ENCODE measurements around the gene RAB11FIP4. TPM values are rescaled to one million over a fixed set of nuclear protein-coding genes. Genes with fewer than 3 reads are reported as not detected.
A peak's percentile ranks its signal among the peaks of the same experiment; 100 is the strongest.

The RAB11FIP4 gene
- total and polyA plus RNA-seq, 8 donors = 6.5 to 42.7 (median 24.5) TPM

GRCh38 chr17:31405890-31406371 is 14.5 kb downstream of the RAB11FIP4 start:
- intact Hi-C loops (cut with DNase I) = no loop called here
- ATAC-seq (no peak), FAIRE-seq (no peak), DNase-seq (no peak)
- TF ChIP-seq CTCF (IDR thresholded peaks at IDR 0.05) = no peak
- WGBS, 2 donors = 64 to 72% methylated on average over 5 of the region's 5 CpGs
- H3K36me3 ChIP-seq = no peaks in the 10 kb centered on the region
- no peak overlapping the region for H3K27ac ChIP-seq
- H3K9me3 ChIP-seq = no peaks in the 10 kb centered on the region
- no peak overlapping the region for H3K4me3 ChIP-seq
- H3K4me1 ChIP-seq = no peaks in the 10 kb centered on the region
- H3K27me3 ChIP-seq = no peaks in the 10 kb centered on the region

GRCh38 chr17:31408586-31408985 is 17.1 kb downstream of the RAB11FIP4 start:
- DNase-seq = no peak

GRCh38 chr17:31411707-31412285 is 20.3 kb downstream of the RAB11FIP4 start:
- intact Hi-C loops (cut with DNase I) = no loop called here
- Histone ChIP-seq H3K27me3 (no peaks in the 10 kb centered on the region), H3K4me3 (no peak overlapping the region), H3K9me3 (no peaks in the 10 kb centered on the region), H3K4me1 (no peaks in the 10 kb centered on the region), H3K27ac (no peak overlapping the region), H3K36me3 (no peaks in the 10 kb centered on the region)
- no peak for FAIRE-seq
- WGBS, 2 donors = 79 to 87% methylated on average over 13 of the region's 13 CpGs
- ATAC-seq = no peak
- no peak for TF ChIP-seq CTCF (IDR thresholded peaks at IDR 0.05)
- peak in 1 of 6 donors; percentile 6 for DNase-seq

More at GRCh38 chr17:31408586-31408985, 17.1 kb downstream of the RAB11FIP4 start:
- intact Hi-C loops (cut with DNase I) = no loop called here
- Histone ChIP-seq H3K4me1 (no peaks in the 10 kb centered on the region), H3K36me3 (no peaks in the 10 kb centered on the region), H3K9me3 (no peaks in the 10 kb centered on the region), H3K27me3 (no peaks in the 10 kb centered on the region), H3K4me3 (no peak overlapping the region), H3K27ac (no peak overlapping the region)
- ATAC-seq (no peak), FAIRE-seq (no peak)
- no peak for TF ChIP-seq CTCF (IDR thresholded peaks at IDR 0.05)
- WGBS, 2 donors = 73 to 78% methylated on average over 4 of the region's 4 CpGs

GRCh38 chr17:31412511-31412910 is 21.0 kb downstream of the RAB11FIP4 start:
- no peak for ATAC-seq
- Histone ChIP-seq H3K27ac (no peak overlapping the region), H3K36me3 (no peaks in the 10 kb centered on the region), H3K4me1 (no peaks in the 10 kb centered on the region), H3K4me3 (no peak overlapping the region), H3K9me3 (no peaks in the 10 kb centered on the region), H3K27me3 (no peaks in the 10 kb centered on the region)
- intact Hi-C loops (cut with DNase I) = no loop called here
- DNase-seq = no peak
- no peak for FAIRE-seq
- 67 to 77% methylated on average over 6 of the region's 6 CpGs for WGBS, 2 donors
- TF ChIP-seq CTCF (IDR thresholded peaks at IDR 0.05) = no peak

- no peak for FAIRE-seq
- H3K36me3 ChIP-seq = no peaks in the 10 kb centered on the region
- no peaks in the 10 kb centered on the region for H3K9me3 ChIP-seq
- no peak overlapping the region for H3K27ac ChIP-seq
- ATAC-seq = no peak
- 77 to 79% methylated on average over 15 of the region's 15 CpGs for WGBS, 2 donors
- no peaks in the 10 kb centered on the region for H3K27me3 ChIP-seq
- DNase-seq = peak in 1 of 6 donors; percentile 11
- no peaks in the 10 kb centered on the region for H3K4me1 ChIP-seq
- intact Hi-C loops (cut with DNase I) = no loop called here
- H3K4me3 ChIP-seq = no peak overlapping the region
- no peak for TF ChIP-seq CTCF (IDR thresholded peaks at IDR 0.05)
These were observed 21.8 kb downstream of the RAB11FIP4 start for GRCh38 chr17:31413081-31413799.

All from pancreas (tissue), 10 donors.